Measurements from ENCODE around the gene COTL1. TPM values are rescaled to one million over a fixed set of nuclear protein-coding genes. Genes with fewer than 3 reads are reported as not detected.

Gene COTL1
- total and polyA plus RNA-seq, 2 of the 13 experiments (the other 11 are each of a cell fraction or from before 2014, with no cell fraction given) = 8.7 to 16.9 TPM

- Histone ChIP-seq H3K4me1 (ENCODE audit: insufficient read depth, low read length) (peaks cover 52% of the 10 kb centered on the region), H3K4me2 (ENCODE audit: low read depth, low read length) (peak overlapping the region; percentile 94), H2AFZ (ENCODE audit: low read length) (no peak overlapping the region), H3K9me3 (ENCODE audit: low read length) (no peaks in the 10 kb centered on the region), H3K9ac (ENCODE audit: insufficient read depth, low read depth, low read length) (no peak overlapping the region), H4K20me1 (ENCODE audit: insufficient read depth, low read length) (no peaks in the 10 kb centered on the region; the same call in 1 of the 2 replicates), H3K4me3 (replicated peaks in 1 of 3; ENCODE audit: insufficient read depth in 1 of 3, low read depth in 2 of 3, low read length in 3 of 3) (no peak overlapping the region; a peak in 1 of 6 replicates), H3K79me2 (ENCODE audit: insufficient read depth, low read length) (no peaks in the 10 kb centered on the region), H3K27me3 (ENCODE audit: control insufficient read depth in 1 of 2, insufficient read depth in 2 of 2, low read length in 2 of 2) (no peaks in the 10 kb centered on the region; a peak in 1 of 5 replicates), H3K27ac (ENCODE audit: extremely low read length, insufficient read depth, low read length) (no peak overlapping the region), H3K36me3 (replicated peaks in 1 of 2; ENCODE audit: control insufficient read depth in 1 of 2, insufficient read depth in 2 of 2, low read length in 2 of 2) (peaks cover 0 to 1% of the 10 kb centered on the region in 2 experiments; a peak in 2 of 5 replicates)
- FAIRE-seq = no peak
- ATAC-seq = no peak
- peak; percentile 65 for DNase-seq (ENCODE audit: low spot score)
- POLR2A ChIA-PET = no interaction called here
- intact Hi-C loops (cut with micrococcal nuclease; ENCODE audit: unreplicated experiment) = no loop called here
- no TSS peak for BruUV-seq (replicated peaks)
- WGBS (ENCODE audit: low lambda C conversion rate) = 22% methylated on average over 12 of the region's 12 CpGs
- CTCF ChIA-PET (ENCODE audit: low intra/inter-chr PET ratio, low total read pairs) = no interaction called here
- in situ Hi-C loops (cut with HindIII; ENCODE audit: extremely low pct_ligation_motif_present, low pct_unique_long_range_greater_than_20kb) = no loop called here
- no peak for TF ChIP-seq PHF20 (CRISPR knock-in tag; IDR thresholded peaks at IDR 0.05)
- TF ChIP-seq ZMAT5 (CRISPR knock-in tag; IDR thresholded peaks at IDR 0.05; ENCODE audit: borderline replicate concordance, low read depth) = no peak
- TF ChIP-seq SP2 (CRISPR knock-in tag; IDR thresholded peaks at IDR 0.05) = no peak
- no peak for TF ChIP-seq GPN1 (CRISPR knock-in tag; IDR thresholded peaks at IDR 0.05; ENCODE audit: borderline replicate concordance)
- no peak for TF ChIP-seq FOXO1 (CRISPR knock-in tag; IDR thresholded peaks at IDR 0.05)
- TF ChIP-seq HIVEP1 (CRISPR knock-in tag; IDR thresholded peaks at IDR 0.05) = no peak
- no peak for TF ChIP-seq ZNF850 (CRISPR knock-in tag; conservative IDR thresholded peaks at IDR 0.05)
- no peak for TF ChIP-seq HOXA7 (CRISPR knock-in tag; IDR thresholded peaks at IDR 0.05)
- no peak for TF ChIP-seq ZNF678 (CRISPR knock-in tag; IDR thresholded peaks at IDR 0.05)
- no peak for TF ChIP-seq HNRNPK (IDR thresholded peaks at IDR 0.05; ENCODE audit: low read depth, low read length, poor library complexity, severe bottlenecking)
- no peak for TF ChIP-seq TBL1XR1 (IDR thresholded peaks at IDR 0.05; ENCODE audit: borderline replicate concordance, low read length, partially characterized antibody)
- no peak for TF ChIP-seq SMARCC2 (IDR thresholded peaks at IDR 0.05)
- TF ChIP-seq DDIT3 (CRISPR knock-in tag; IDR thresholded peaks at IDR 0.05) = no peak
- TF ChIP-seq CBX5 (CRISPR knock-in tag; IDR thresholded peaks at IDR 0.05; ENCODE audit: borderline replicate concordance) = no peak
- TF ChIP-seq STAG1 (CRISPR knock-in tag; IDR thresholded peaks at IDR 0.05) = no peak
- TF ChIP-seq ZNF24 (IDR thresholded peaks at IDR 0.05) = peak; percentile 91
- TF ChIP-seq ELF3 (CRISPR knock-in tag; IDR thresholded peaks at IDR 0.05) = 0 out of 2 replicates have a peak, but pooled peaks have one; percentile 13
- TF ChIP-seq ATF7 (IDR thresholded peaks at IDR 0.05) = peak; percentile 53; the same call in 1 of the 2 replicates
- no peak for TF ChIP-seq ATF7 (CRISPR knock-in tag; IDR thresholded peaks at IDR 0.05)
- TF ChIP-seq ZNF343 (CRISPR knock-in tag; IDR thresholded peaks at IDR 0.05) = no peak
- TF ChIP-seq POLR2A (IDR thresholded peaks at IDR 0.05; ENCODE audit: insufficient read depth in 1 of 2, low read depth in 2 of 2, low read length in 2 of 2) = no peak
- no peak for TF ChIP-seq ZNF879 (CRISPR knock-in tag; IDR thresholded peaks at IDR 0.05)
- no peak for TF ChIP-seq EHMT2 (IDR thresholded peaks at IDR 0.05; ENCODE audit: borderline replicate concordance, low read depth, low read length)
- TF ChIP-seq THYN1 (CRISPR knock-in tag; IDR thresholded peaks at IDR 0.05; ENCODE audit: borderline replicate concordance, low read depth) = no peak
- TF ChIP-seq BHLHE40 (IDR thresholded peaks at IDR 0.05; ENCODE audit: low read length) = no peak
- TF ChIP-seq RARG (CRISPR knock-in tag; IDR thresholded peaks at IDR 0.05; ENCODE audit: low read depth) = no peak
- TF ChIP-seq REPIN1 (CRISPR knock-in tag; IDR thresholded peaks at IDR 0.05; ENCODE audit: borderline replicate concordance, low read depth) = no peak
Observed at GRCh38 chr16:84618581-84619460, 943 bp upstream of the COTL1 start.
